Mesendoderm (in vitro differentiated cells): Measurements from ENCODE around the gene ACCSL.

Experiments
- DNase-seq: peaks from one replicate; pipeline ENCODE4 v3.0.0; 2013
- H2AK5ac ChIP-seq: 2 replicates; pipeline ENCODE4 v1.6.1; 2013; ENCODE audit warnings: low read length, inconsistent platforms
- H2BK120ac ChIP-seq: 2 replicates; pipeline ENCODE4 v1.6.1; 2013; ENCODE audit warnings: low read depth, mild to moderate bottlenecking, low read length, moderate library complexity, mixed read lengths
- H2BK15ac ChIP-seq: replicated peaks from 2 replicates; pipeline ENCODE4 v1.6.1; 2013; ENCODE audit warnings: low read depth, mild to moderate bottlenecking, moderate library complexity
- H2BK5ac ChIP-seq: 2 replicates; pipeline ENCODE4 v1.6.1; 2013; ENCODE audit warnings: low read length, inconsistent platforms
- H3K18ac ChIP-seq: 2 replicates; pipeline ENCODE4 v1.6.1; 2013; ENCODE audit warnings: mild to moderate bottlenecking, low read length, mixed read lengths
- H3K23ac ChIP-seq: one replicate; pipeline ENCODE4 v1.6.1; 2013; ENCODE audit warnings: low read length
- H3K27ac ChIP-seq: 2 replicates; pipeline ENCODE4 v1.5.1; 2013; ENCODE audit warnings: low read depth, mild to moderate bottlenecking, inconsistent platforms, low read length, moderate library complexity
- H3K27me3 ChIP-seq: 2 replicates; pipeline ENCODE4 v1.6.1; 2013; ENCODE audit warnings: low read length, control low read depth, mild to moderate bottlenecking, inconsistent platforms; ENCODE audit not compliant: insufficient read depth, poor library complexity
- H3K36me3 ChIP-seq: 2 replicates; pipeline ENCODE4 v1.6.1; 2013; ENCODE audit warnings: low read length, inconsistent platforms; ENCODE audit not compliant: control insufficient read depth, insufficient read depth
- H3K4ac ChIP-seq: one replicate; pipeline ENCODE4 v1.6.1; 2013; ENCODE audit warnings: low read depth, mild to moderate bottlenecking, low read length, moderate library complexity
- H3K4me1 ChIP-seq: 2 replicates; pipeline ENCODE4 v1.6.1; 2013; ENCODE audit warnings: low read depth, low read length, inconsistent platforms; ENCODE audit not compliant: control insufficient read depth
- H3K4me2 ChIP-seq: 2 replicates; pipeline ENCODE4 v1.6.1; 2013; ENCODE audit warnings: low read length
- H3K4me3 ChIP-seq: 2 replicates; pipeline ENCODE4 v1.5.1; 2013; ENCODE audit warnings: mild to moderate bottlenecking, low read length
- H3K56ac ChIP-seq: one replicate; pipeline ENCODE4 v1.6.1; 2013; ENCODE audit warnings: low read length
- H3K79me1 ChIP-seq: 2 replicates; pipeline ENCODE4 v1.6.1; 2013; ENCODE audit warnings: low read length, inconsistent platforms
- H3K79me2 ChIP-seq: 2 replicates; pipeline ENCODE4 v1.6.1; 2013; ENCODE audit warnings: mild to moderate bottlenecking, low read length; ENCODE audit not compliant: control insufficient read depth, insufficient read depth
- H3K9ac ChIP-seq: 2 replicates; pipeline ENCODE4 v1.6.1; 2013; ENCODE audit warnings: low read length, inconsistent platforms
- H4K5ac ChIP-seq: one replicate; pipeline ENCODE4 v1.6.1; 2013; ENCODE audit warnings: low read length
- H4K8ac ChIP-seq: one replicate; pipeline ENCODE4 v1.6.1; 2013; ENCODE audit warnings: low read depth, mild to moderate bottlenecking, control low read depth, low read length, moderate library complexity
- WGBS: extraction: QIAGEN DNeasy Blood & Tissue Kit; methylation state at CpG from one replicate; pipeline ENCODE4 v1.1.7; 2013; ENCODE audit warnings: low lambda C conversion rate, missing lambda C conversion rate; ENCODE audit not compliant: insufficient coverage; ENCODE audit errors: extremely low coverage; 5-methylcytosine and 5-hydroxymethylcytosine counted together

ACCSL gene

DNA sequence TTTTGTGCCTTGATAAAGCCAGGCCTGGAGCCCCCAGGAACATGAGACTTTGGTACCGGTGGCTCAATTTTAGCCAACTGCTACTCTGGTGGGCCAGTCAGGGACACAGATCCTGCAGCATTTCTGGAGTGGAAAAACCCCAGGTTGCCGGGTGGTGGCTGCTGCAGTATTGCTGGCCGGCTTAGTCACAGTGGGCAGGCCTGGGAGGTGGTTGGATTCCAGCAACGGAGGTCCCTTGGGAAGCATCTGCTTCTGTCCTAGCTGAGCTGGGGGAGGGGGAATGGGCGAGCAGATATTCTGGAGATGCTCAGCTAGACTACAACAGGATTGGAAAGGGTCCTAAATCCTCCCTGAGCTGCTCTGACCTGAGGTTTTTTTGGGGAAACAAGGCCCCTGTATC lies 31.6 kb upstream of the ACCSL start:
- H2BK15ac ChIP-seq: no peak overlapping the region
- H3K79me2 ChIP-seq: no peaks in the 10 kb centered on the region
- no peak overlapping the region for H2BK120ac ChIP-seq
- H4K8ac ChIP-seq: no peak overlapping the region
- no peak overlapping the region for H3K4me3 ChIP-seq
- no peak overlapping the region for H2AK5ac ChIP-seq
- H3K23ac ChIP-seq: no peak overlapping the region
- no peaks in the 10 kb centered on the region for H3K36me3 ChIP-seq
- no peak overlapping the region for H3K4ac ChIP-seq
- H4K5ac ChIP-seq: no peak overlapping the region
- no peak overlapping the region for H3K18ac ChIP-seq
- H3K27ac ChIP-seq: no peak overlapping the region
- no peaks in the 10 kb centered on the region for H3K27me3 ChIP-seq
- no peak overlapping the region for H2BK5ac ChIP-seq
- no peaks in the 10 kb centered on the region for H3K4me1 ChIP-seq
- no peaks in the 10 kb centered on the region for H3K79me1 ChIP-seq
- no peak overlapping the region for H3K9ac ChIP-seq
- no peak overlapping the region for H3K56ac ChIP-seq
- DNase-seq: no peak
- no CpG with 5 or more reads among the region's 5 CpGs for WGBS
- no peak overlapping the region for H3K4me2 ChIP-seq

DNA sequence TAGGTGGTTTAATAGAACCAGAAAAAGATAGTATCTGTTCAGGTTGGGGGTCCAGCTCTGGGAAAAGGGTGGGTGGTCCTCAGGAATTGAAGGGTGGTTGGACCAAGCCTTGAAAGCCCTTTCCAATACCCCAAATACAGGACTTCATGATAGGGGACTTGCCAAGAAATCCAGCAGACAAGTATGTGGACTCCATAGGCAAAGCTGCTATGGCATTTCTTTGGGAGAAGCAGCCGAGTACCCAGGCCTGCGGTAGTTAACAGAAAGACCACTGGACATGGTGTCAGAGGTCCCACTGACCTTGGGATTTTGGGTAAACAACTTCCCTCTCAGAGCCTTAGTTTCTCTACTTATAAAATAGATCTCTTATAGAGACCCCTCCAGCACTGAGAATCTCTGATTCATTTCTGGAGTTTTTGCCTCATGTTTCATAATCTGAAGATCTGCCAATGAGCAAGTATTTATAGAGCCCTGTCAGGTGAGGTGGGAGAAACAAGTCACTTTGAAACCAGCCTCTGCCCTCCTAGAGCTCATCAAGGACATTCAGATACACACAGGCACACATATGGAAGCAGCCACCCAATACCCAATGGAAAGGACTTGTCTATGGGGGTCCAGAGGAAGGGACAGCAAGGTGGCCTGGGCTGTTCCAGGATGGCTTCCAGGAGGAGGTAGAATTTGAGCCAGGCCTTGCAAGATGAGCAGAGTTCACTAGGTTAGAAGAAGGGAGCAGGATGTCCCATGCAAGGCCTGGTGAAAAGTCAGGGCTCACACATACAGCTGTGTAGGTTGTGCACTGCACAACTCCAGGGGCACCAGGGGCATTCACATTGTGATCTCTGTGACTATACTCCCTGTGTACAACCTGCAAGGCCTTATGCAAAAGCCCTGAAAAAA lies 31.0 kb upstream of the ACCSL start:
- no peak overlapping the region for H3K4me3 ChIP-seq
- H3K56ac ChIP-seq: no peak overlapping the region
- no peaks in the 10 kb centered on the region for H3K79me1 ChIP-seq
- no peak overlapping the region for H3K4me2 ChIP-seq
- no peak overlapping the region for H2BK15ac ChIP-seq
- H2AK5ac ChIP-seq: no peak overlapping the region
- H2BK5ac ChIP-seq: no peak overlapping the region
- H3K27me3 ChIP-seq: no peaks in the 10 kb centered on the region
- H3K4ac ChIP-seq: no peak overlapping the region
- H4K5ac ChIP-seq: no peak overlapping the region
- no peak overlapping the region for H3K27ac ChIP-seq
- H3K79me2 ChIP-seq: no peaks in the 10 kb centered on the region
- DNase-seq: no peak
- no peak overlapping the region for H3K9ac ChIP-seq
- H3K18ac ChIP-seq: no peak overlapping the region
- H4K8ac ChIP-seq: no peak overlapping the region
- no peaks in the 10 kb centered on the region for H3K4me1 ChIP-seq
- H2BK120ac ChIP-seq: no peak overlapping the region
- no peak overlapping the region for H3K23ac ChIP-seq
- H3K36me3 ChIP-seq: no peaks in the 10 kb centered on the region
- WGBS: no CpG with 5 or more reads among the region's 2 CpGs

DNA sequence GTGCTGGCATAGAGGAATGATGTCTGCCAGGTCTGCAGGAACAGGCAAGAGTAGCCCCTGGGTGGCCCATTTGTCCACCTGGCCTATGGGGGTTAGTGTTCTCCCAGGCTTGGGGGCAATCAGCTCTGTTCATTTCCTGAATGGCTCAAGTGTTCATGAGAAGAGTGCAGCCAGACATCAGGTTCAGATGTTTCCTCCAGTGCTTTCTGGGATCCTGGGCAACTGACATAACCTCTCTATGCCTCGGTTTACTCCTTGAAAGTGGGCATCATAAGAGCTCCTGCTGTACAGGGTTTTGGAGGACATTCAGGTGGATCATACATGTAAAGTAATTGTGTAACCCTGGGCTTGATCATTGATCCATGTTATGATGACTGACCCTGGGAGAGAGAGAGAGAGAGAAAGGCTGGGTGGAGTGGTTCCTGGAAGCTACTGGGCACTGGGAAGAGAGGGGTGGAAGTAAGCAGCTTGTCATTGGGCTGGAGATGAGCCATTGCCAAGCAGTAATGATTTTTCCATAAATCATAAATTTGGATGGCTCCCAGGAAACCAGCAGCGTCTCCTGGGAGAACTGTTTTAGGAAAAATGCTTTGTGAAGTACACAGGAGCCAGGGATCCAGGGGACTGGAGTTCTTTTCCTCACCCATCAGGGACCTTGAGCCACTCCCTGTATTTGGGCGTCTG lies 30.2 kb upstream of the ACCSL start:
- Histone ChIP-seq H3K4me1 (no peaks in the 10 kb centered on the region), H3K36me3 (no peaks in the 10 kb centered on the region), H3K4ac (no peak overlapping the region), H3K18ac (no peak overlapping the region), H3K27me3 (no peaks in the 10 kb centered on the region), H2BK15ac (no peak overlapping the region), H3K79me1 (no peaks in the 10 kb centered on the region), H3K4me3 (no peak overlapping the region), H3K4me2 (no peak overlapping the region), H2BK5ac (no peak overlapping the region), H3K23ac (no peak overlapping the region), H3K9ac (no peak overlapping the region), H3K79me2 (no peaks in the 10 kb centered on the region), H2AK5ac (no peak overlapping the region), H3K27ac (no peak overlapping the region), H4K5ac (no peak overlapping the region), H2BK120ac (no peak overlapping the region), H4K8ac (no peak overlapping the region), H3K56ac (no peak overlapping the region)
- no peak for DNase-seq
- no CpG with 5 or more reads among the region's 3 CpGs for WGBS

DNA sequence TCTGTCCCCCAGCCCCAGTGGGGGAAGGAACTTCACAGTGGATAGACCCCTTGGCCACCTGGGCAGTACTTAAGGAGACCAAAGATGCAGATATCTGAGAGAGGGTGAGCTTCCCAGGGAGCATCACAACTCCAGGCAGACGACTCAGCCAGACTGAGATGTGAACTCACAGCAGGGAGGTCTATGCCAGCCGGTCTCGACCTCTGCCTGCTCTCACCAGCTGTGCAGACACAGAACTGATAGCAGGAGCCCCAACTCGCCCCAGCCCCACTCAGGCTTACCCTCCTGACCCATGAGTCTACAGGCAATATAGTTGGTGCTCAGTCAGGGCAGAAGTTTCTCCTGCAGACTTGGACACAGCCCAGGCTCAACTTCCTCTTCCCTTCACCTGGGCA lies 29.7 kb upstream of the ACCSL start:
- Histone ChIP-seq H4K5ac (no peak overlapping the region), H3K4me2 (no peak overlapping the region), H3K27me3 (no peaks in the 10 kb centered on the region), H3K23ac (no peak overlapping the region), H3K79me1 (no peaks in the 10 kb centered on the region), H3K79me2 (no peaks in the 10 kb centered on the region), H2BK5ac (no peak overlapping the region), H3K4me3 (no peak overlapping the region), H2BK15ac (no peak overlapping the region), H3K36me3 (no peaks in the 10 kb centered on the region), H2BK120ac (no peak overlapping the region), H3K27ac (no peak overlapping the region), H2AK5ac (no peak overlapping the region), H3K9ac (no peak overlapping the region), H4K8ac (no peak overlapping the region), H3K56ac (no peak overlapping the region), H3K4me1 (no peaks in the 10 kb centered on the region), H3K18ac (no peak overlapping the region), H3K4ac (no peak overlapping the region)
- DNase-seq: no peak
- WGBS: no CpG with 5 or more reads among the region's 4 CpGs

DNA sequence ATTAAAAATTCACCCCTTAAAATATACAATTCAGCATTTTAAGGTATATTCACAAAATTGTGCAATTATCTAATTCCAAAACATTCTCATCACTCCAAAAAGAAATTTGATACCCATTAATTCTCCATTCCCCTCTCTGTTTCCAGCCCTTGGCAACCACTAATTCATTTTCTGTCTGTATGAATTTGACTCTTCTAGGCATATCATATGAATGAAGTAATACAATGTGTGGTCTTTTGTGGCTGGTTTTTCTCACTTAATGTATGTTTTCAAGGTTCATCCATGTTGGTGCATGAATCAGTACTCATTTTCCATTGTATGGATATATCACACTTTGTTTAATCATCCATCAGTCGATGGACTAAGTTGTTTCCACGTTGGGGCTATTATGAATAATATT lies 29.0 kb upstream of the ACCSL start:
- H3K79me2 ChIP-seq: no peaks in the 10 kb centered on the region
- H2BK5ac ChIP-seq: no peak overlapping the region
- no peaks in the 10 kb centered on the region for H3K4me1 ChIP-seq
- H2AK5ac ChIP-seq: no peak overlapping the region
- H3K79me1 ChIP-seq: no peaks in the 10 kb centered on the region
- H3K4me3 ChIP-seq: no peak overlapping the region
- no peak overlapping the region for H2BK15ac ChIP-seq
- no peak overlapping the region for H2BK120ac ChIP-seq
- WGBS: no CpG with 5 or more reads among the region's 2 CpGs
- no peak for DNase-seq
- H4K8ac ChIP-seq: no peak overlapping the region
- no peaks in the 10 kb centered on the region for H3K27me3 ChIP-seq
- no peak overlapping the region for H3K27ac ChIP-seq
- no peak overlapping the region for H4K5ac ChIP-seq
- H3K56ac ChIP-seq: no peak overlapping the region
- H3K4me2 ChIP-seq: no peak overlapping the region
- H3K36me3 ChIP-seq: no peaks in the 10 kb centered on the region
- H3K9ac ChIP-seq: no peak overlapping the region
- H3K18ac ChIP-seq: no peak overlapping the region
- H3K4ac ChIP-seq: no peak overlapping the region
- H3K23ac ChIP-seq: no peak overlapping the region
